ENCODE measurements around the gene FBXO40.

DNA sequence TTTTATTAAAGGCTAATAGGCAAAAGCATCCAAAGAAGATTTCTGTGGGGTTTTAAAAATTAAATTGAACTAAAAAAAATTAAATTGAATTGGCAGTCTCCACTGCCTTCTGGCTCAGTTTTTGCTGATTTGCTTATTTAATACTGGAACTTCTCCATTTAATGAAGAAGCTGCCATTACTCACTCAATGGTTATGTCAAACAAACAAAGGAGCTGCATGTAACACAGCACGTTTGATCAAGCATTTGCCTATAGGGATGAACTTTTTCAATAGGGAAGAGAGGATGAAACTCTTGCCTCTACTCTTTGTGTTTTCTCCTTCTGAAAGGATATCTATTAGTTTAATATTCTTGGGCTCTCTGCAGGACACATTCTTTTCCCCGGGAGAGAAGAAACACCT is 72.3 kb downstream of the FBXO40 start:
- TF ChIP-seq CTCF (IDR thresholded peaks at IDR 0.05; ENCODE audit: borderline replicate concordance, extremely low read depth, low read length, poor library complexity, severe bottlenecking) (no peak), EZH2 (IDR thresholded peaks at IDR 0.05; ENCODE audit: borderline replicate concordance, low read depth, low read length, severe bottlenecking) (no peak)

All from DND-41 (cell line).